Fibroblast of skin of scalp (primary cell): ENCODE data around the gene LHPP.

Source experiments
- DNase-seq: peaks from one replicate; pipeline ENCODE4 v3.0.0-alpha.2; 2013

LHPP gene

DNA sequence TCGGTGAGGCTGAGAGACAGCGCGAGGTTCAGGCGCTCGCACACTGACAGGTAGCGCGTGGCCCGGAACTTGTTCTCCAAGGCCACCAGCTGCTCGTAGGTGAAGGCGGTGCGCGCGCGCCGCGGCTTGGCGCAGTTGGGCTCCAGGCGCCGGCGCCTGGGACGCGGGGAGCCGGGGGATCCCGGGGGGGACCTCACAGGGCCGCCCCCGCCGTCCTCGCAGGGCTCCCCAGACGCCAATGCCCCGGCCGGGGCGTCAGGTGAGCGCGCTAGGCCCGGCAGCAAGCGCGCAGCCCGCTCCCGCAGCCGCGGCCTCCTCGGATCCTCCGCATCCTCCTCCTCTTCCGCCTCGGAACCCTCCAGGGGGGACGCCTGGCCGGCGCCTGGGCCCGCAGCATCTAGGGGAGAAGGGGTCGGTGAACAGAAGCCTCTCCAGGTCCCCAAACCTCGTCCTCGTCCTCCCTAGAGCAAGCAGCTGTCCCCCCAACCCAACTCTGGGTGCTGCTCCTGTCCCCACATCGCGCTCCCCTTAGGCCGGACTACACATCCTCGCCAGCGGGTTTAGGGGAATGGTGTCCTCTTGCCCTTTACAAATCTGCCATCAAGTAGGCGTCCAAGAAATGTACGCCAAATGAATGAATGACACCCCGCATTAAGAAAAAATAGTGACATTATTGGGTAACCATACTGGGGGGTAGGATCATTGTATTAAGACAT is 13.7 kb upstream of the LHPP start:
- DNase-seq: no peak

DNA sequence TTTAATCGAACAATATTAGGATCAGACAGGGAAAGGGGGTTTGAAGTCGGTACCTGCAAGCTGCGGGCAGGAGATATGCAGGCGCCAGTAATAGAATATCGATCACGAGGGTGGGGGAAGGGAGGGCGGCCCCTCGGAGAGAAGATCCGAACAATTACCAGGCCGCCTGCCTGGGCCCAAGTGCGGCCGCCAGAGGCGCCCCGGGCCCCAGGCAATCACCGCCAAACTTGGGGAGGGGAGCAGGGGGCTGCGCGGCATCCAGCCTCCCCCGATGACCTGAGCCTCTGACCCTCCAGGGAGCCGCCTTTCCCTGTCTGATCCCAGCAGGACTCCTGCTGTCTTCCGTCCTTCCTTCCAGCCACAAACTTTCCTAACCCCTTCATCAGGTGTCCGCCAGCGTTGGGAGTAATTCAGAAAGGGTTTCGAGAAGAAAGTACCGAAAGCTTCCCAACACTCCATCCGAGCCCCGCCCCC is 12.9 kb upstream of the LHPP start:
- no peak for DNase-seq

DNA sequence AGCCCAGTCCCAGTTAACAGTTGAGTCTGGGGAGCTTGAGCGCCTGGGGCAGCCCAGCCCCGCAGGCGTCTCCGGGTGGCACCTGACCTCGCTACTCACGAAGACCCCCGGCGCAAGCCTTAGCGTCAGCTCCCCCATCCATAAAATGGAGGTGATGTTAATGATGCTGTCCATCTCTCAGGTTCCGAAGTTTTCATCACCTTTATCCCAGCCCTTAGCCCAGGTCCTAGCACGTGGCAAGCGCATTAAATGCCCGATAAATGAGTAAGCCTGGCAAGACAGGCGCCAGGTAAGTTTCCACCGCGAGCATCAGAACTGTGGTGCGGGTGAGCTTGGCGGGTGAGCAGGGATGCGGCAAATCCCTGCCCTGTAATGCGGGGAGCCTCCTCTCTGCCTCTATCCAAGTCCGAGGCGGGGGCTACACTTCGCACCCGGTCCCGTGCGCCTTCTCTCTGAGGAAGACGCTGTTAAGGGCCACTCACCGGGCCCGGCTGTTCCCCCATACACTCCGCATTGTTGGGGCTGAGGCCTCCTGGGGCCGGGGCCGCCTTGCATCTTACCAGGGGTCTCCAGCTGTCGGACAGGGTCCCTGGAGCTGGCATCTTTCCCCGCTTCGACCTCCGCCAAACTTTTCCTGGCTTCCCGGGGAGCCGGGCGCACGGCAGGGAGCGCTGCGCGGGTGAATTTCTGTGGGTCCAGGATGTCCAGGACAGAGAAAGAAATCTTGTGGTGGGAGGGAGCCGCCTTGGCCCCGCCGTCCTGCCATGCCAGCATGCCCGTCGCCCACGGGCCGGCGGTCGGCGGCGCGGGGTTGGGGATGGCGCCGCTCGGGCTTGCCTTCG is 12.2 kb upstream of the LHPP start:
- no peak for DNase-seq

DNA sequence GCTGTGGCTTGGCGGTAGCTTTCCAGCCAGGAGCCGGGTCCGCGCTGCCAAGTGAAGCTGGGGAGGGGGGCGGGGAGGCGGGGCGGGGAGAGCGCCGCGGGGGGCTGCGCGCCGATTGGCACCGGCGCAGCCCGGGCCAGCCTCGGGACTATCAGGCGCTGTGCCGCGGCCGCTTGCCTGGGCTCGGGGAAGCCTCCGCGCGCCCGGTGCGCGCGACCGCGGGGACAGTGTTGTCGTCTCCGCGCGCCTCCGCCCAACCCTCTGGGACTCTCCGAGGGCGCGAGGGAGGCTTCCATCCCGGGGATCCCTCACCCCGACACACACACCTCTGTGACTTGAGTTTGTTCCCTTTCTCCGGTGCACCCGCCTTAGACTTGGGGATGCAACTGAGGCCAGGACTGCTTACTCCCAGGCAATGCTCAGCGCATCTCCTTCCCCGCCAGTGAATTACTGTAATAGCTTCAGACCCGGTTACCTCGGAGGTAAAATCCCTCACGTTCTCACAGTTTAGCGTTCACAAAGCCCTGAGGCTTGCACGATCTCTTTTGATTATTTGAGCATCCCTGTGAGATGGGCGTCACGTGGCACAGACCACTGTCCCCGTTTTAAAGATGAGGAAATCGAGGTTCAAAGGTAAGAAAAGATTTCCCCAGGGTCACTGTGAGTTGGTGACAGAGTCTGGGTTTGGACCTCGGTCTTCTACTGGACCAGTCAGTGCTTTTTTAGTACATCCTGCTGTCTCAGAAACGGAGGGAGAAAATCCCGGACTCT is 11.4 kb upstream of the LHPP start, which contains the start of gene NKX1-2:
NKX1-2 (minus strand) TSS at position 24 of the 771 bp plus-strand sequence. CDS start 92 bp downstream, outside the sequence.
- no peak for DNase-seq

DNA sequence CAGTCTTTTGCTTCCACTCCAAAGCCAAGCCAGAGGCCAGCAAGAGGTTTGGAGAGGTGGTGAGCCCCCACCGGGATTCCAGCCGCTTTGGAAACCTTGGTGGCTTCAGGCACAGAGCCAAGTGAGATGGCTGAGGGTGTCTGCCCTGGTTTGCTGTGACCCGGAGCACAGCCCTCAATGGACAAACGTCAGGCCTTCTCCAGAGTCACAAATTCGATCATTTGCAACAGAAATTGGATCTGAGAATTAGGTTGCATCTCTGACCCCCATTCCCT is 10.9 kb upstream of the LHPP start:
- DNase-seq: no peak

DNA sequence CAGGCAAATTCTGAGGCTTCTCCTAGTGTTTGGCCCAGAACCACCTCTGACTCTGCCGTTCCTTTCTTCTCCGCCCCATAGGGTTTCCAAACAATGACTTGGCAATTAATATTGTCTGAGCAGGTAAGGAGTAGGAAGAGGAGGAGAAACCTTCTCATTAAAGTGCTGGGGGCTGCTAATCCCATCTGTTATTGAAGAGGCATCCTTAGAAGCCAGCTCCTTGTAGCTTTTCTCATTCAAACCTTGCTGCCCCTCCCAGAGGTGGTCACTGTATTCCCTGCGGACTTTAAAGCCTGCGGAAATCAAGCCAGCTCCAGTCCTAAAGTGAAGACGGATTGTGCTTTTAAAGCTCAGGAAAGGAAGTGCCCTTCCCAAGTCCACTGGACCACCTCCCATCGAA is 10.3 kb upstream of the LHPP start:
- DNase-seq: no peak

DNA sequence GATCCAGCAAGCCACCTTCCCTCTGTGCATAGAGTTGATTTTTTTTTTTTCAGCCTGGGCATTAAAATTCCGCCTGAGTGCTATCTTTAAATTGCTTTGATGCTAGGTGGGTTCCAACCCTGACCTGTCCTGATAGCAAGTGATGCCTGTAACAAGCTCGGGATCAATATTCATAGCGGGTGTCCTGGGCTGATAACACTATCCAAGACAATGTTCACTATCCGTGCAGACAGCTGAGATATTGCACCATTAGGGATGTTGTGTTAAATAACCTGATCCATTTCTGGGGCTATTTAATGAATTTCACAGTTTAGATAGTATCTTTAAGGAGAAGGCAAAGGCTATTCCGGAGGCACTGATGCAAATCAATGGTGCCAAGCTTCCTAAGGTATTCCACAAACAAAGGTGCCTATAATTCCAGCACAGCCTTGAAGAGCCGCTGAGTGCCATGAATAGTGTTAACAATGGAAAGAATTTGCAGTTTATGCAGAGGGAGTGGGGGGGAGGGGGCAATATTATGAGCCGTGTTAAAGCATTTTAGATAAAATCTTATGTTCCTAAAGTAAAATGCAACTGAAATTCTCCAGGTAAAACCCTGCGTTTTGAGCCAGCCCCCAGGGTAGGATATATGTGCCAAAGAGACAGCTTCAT is 7.5 kb upstream of the LHPP start:
- no peak for DNase-seq

DNA sequence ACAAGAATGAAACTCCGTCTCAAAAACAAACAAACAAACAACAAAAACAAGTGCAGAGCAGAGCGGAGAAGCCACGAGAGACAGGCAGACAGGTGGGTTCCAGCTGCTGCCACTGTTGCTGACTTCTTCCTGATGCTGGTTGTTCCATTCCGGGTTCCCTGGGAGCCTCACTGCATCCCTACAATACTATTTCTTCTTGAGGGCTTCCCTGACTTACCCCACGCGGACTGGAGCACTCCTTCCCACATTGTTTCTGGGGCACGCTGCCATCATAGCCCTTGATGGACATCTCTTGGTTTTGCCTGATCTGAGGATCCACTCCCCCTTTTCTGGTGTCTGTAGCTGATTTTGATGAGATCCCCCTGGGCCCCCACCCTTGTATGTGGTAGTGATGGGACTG is 6.2 kb upstream of the LHPP start:
- no peak for DNase-seq

DNA sequence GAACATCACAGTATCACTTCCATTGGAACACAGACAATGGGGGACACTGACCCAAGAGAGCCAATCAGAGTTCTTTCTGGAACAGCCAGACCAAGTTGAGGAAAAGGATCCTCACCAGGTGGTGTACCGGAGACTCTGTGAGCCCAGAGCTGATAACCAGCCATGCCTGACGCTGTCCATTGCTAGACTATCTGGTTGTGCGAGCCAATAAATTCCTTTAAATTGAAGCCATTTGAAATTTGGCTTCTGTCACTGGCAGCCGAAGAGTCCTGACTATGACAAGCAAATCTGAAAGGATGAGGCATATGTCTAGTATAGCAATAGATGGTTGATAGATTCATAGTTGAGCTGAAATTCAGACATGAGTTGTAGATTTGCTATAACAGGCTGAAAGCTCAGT is 3.1 kb upstream of the LHPP start:
- no peak for DNase-seq

DNA sequence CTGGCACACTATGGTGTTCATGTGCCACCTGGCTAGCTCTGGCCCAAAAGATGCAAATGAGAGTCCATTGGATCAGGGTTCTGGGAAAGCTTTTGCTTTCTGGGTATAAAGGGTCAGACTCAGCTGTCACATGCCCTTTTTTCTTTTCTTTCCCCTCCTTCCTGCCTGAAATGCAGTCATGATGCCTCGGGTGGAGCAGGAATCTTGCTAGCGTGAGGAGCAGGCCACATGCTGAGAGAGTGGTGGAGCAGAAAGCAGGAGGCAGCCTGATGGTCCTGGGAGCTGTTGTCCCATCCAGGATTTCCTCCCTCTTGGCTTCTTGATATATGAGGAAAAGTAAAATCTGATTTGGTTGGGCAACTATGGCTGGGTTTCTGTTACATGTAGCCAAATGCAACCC is 2.7 kb upstream of the LHPP start:
- DNase-seq: peak; percentile 30

DNA sequence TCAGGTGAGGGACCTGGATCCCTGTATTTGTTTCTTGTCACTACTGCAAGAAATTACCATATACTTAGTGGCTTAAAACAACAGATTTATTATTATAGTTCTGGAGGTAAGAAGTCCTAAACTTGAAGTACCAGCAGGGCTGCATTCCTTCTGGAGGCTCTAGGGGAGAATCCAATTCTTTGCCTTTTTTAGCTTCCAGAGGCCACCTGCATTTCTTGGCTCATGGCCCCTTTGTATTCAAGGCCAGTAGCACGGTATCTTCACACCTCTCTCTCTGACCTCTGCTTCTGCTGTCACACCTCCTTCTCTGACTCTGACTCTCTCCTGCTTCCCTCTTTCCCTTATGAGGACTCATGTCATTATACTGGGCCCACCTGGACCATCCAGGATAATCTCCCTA is 2.2 kb upstream of the LHPP start:
- DNase-seq: no peak

DNA sequence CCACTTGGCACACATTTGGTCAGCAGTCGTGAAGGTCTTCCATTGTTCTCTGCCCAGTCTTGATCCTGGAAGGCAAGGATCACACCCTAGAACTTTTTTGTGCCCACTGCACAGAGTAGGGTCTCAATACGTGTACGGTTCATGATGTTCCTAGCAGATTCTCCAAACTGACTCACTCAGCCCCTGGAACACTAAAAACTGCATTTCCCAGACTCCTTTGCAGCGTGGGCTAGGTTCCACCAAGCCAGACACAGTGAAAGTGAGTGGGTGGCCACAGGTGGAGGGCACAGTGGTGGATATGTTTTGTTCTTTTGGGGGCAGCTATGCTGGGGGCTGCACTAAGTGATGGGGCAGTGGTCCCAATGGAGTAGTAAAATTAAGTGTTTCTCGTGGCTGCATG is 1.5 kb upstream of the LHPP start:
- DNase-seq: no peak

DNA sequence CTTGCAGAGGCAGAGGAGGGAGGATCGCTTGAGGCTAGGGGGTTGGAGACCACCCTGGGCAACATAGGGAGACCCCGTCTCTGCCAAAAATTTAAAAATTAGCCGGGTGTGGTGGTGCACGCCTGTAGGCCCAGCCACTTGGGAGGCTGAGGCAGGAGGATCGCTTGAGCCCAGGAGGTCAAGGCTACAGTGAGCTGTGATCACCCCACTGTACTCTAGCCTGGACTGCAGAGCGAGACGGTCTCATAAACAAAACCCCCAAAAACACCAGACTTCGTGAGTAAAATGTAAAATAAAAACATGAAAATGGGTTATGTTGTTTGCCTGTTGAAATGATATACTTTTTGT is 699 bp downstream of the LHPP start:
- DNase-seq: no peak

DNA sequence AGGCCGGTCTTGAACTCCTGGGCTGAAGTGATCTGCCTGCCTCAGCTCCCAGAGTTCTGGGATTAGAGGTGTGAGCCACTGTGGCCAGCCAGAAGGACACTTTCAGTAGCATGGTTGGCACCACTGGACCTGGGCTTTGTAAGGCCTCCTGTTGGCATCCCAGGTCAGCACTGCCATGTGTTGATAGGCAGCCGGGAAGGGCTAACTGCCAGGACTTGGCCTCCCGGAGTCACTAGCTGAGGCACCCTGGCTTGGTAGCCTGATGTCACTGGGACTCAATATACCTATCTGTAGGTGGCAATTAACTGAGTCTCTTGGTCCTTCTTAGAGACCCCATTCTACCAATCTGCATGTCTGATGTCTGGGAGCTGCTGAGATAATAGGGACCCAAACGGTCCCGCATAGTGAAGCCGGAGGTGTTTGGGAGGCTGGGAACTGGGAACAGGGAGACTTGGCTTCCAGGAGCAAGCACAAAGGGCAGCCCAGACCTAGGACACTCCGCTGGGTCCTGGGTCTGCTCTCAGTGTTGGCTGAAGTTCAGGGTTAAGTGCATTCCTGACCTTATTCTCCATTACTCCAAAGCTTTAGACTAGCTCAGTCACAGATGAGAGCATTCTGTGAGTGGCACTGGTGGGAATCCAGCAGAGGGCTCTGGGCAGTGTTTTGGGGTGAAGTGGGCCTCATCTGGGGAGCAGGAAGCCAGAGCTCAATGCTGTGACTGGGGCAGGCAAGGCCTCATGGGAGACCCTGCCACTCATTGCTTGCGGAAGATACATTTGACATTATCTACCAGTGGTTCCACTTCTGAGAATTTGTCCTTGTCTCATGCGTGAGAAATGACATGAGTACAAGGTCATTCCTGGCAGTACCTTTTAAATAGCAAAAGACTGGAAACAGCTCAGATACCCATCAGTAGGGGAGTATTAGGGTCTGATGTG is 2.7 kb downstream of the LHPP start:
- DNase-seq: no peak

DNA sequence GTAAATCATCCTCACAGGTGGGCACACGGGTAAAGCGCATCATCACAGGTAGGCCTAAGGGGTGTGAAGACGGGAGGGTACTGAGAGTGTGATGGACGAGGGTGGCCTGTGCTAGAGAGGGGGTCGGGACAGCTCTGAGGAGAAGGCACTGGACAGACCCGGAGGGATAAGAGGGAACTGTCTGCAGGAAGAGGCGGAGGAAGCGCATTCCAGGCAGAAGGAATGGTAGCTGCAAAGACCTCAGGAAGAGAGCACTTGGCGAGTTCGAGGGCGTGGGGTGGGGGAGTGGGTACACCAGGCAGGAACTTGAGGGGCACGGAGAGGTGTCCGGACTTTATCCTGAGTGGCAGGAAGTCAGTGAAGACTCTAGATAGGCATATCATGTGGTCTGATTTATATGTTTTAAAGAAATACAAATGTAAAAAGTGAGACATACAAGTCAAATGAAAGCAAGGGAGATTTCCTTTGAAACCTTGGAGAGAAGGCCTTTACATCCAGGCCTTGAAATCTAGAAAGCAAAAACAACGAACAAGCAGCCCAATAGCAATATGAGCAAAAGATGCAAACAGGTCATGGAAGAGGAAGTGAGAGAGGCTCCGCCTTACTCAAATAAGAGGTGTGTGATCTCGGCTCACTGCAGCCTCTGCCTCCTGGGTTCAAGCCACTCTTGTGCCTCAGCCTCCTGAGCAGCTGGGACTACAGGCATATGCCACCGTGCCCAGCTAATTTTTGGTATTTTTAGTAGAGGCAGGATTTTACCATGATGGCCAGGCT is 3.6 kb downstream of the LHPP start:
- no peak for DNase-seq

DNA sequence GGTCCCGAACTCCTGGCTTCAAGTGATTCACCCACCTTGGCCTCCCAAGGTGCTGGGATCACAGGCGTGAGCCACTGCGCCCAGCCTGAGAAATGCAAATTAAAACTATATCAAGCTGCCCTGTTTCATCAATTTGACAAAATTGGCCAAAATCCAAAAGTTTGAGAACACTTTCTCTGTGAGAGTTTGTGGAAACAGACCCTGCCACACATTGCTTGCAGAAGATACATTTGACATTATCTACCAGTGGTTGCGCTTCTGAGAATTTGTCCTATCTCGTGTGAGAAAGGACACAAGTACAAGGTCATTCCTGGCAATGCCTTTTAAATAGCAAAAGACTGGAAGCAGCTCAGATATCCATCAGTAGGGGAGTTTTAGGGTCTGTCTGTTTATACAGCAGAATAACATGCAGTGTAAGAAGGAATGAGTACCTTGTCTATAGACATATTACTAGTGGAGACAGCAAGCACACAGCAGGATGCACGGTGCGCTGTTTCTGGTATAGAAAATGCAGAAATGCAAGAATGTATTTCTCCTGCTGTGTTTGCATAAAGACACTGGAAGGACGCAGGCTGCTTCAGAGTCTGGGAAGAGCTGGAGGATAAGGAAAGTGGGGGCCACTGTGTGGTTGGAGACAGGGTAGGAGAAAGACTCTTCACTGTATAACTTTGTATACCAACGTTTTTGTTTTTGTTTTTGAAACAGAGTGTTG is 4.3 kb downstream of the LHPP start:
- DNase-seq: no peak

DNA sequence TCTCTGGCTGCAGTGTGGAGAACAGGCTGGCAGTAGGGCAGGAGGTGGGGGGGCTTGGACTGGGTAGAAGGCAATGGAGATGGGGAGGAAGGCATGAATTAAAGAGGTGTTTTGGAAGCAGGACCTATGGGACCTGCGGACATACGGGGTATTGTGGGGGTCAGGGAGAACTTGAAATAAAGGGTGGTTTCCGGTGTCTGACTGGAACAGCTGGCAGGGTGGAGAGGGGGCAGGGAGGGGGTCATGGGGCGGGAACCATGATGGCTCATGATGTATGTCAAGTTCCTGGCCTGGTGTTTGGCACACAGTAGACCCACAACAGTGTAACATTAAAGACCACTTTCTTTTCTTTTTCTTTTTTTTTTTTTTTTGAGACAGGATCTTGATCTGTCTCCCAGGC is 5.5 kb downstream of the LHPP start:
- DNase-seq: no peak

DNA sequence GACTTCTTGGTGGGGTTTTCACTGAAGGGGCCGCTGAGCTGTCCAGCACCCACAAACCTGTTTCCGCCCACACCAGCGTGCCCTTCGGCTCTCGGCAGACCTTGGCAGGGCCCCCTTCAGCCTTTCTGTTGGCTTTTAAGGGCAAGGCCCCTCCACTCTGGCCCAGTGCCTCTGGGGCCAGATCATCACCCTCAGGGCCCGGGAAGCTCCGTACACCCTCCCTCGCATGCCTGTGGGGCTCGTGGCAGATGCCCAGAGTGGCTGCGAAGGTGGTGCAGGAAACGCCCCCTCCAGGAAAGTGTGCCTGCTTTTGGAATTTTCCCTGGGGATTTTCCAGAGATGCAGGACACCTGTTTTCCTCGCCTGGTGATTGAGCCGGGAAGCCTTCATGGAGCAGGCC is 7.0 kb downstream of the LHPP start:
- no peak for DNase-seq

DNA sequence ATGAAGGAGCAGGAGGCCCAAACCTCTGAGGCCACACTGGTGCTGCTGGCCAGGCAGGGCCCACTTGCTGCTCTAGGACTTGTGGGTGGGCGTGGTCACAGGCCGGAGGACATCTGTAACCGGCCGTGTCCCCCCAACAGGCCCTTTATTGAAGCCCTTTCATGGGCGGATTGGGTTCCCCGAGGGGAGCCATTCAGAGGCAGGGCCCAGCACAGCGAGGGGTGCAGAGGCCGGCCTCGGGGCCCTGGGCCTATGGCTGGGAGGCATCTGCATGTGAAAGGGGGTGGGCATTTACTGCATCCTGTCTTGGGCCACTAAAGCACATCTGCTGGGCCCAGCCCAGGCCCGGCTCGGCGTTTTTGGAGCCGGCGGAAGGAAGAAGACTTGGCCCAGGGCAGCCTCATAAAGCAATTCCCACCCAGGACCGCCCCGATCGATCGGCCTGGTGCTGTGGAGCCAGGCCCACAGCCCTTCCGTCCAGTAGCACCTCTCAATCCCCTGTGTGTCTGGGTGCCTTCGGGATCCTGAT is 8.4 kb downstream of the LHPP start:
- DNase-seq: no peak
